Measurements from ENCODE around the gene HMX1. TPM values are rescaled to one million over a fixed set of nuclear protein-coding genes. Genes with fewer than 3 reads are reported as not detected.
A peak's percentile ranks its signal among the peaks of the same experiment; 100 is the strongest.

Gene HMX1
- total and polyA plus RNA-seq, 2 donors (not counting 3 experiments of a cell fraction or from before 2014, with no cell fraction given): not detected

DNA sequence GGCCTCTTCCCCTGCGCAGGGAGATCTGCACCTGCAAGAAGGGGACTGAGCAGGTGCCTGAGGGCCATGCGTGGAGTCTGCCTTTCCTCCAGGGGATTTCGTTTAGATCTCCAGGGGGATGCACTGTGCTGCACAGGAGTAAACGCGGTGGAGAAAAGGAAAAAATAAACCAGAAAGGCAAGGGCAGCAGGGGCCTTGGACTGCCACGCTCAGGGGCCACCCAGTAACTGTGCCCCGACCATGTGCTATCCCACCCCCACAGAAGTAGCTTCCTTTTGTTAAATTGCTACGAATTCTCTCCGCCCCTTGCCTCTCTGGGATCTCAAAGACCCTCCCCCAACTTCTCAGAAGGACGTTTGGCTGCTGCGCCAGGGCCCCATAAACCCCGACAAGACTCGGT, 17.2 kb upstream of the HMX1 start:
- no peak for DNase-seq (ENCODE audit: low read depth, low spot score)
- intact Hi-C loops (cut with micrococcal nuclease): no loop called here

DNA sequence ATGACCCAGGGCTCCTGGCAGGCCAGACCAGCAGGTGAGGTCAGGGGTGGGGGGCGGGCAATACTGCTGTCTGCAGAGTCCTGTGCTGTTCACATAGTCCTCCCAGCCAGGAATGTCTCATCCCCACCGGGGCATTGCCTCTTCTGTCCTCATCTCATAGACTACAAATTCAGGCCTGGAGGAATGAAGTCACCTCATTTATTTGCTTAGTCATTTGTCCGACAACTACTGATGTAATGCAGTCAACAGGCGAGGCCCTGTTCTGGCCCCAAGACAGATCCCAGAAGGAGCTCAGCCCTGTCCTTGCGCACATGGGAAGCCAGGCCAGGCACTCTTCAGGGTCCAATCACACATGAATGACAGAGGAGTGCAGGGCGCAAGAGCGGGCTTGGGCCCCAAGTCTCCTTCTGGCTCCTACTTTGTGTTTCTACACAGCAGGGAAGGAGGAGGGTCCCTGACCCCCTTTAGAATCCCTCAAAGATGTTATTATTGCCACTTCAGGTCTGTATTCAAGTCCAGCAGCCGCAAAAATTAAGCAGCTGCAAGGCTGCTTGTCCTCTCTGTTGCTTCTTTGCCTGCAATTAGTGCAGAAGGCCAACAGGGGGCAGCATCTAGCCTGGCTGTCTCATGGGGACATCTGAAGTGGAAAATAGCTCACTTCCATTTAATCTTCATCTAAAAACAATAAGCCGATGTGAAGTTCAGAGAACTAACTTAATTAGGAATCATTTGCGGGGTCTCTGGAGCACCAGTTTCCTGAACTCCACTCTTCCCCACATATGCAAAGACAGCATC, 15.2 kb upstream of the HMX1 start:
- H3K9ac ChIP-seq (replicated peaks; ENCODE audit: extremely low read depth, insufficient read depth, low read length): no peak overlapping the region
- no peaks in the 10 kb centered on the region for H3K36me3 ChIP-seq (ENCODE audit: control insufficient read depth in 2 of 2, extremely low read depth in 1 of 2, insufficient read depth in 2 of 2, low read length in 2 of 2)
- no peak overlapping the region for H3K27ac ChIP-seq (ENCODE audit: insufficient read depth, low read depth, low read length)
- ChIA-PET POLR2A (no interaction called here), CTCF (interaction anchor here (1.1 to 2.7 kb wide), 2 partner anchors 18 to 198 kb away, joined by 3 to 10 read pairs; no protein-coding TSS in a partner anchor)
- dilution Hi-C loops (cut with MboI; ENCODE audit: extremely low pct_ligation_motif_present, low sequenced_read_pairs): no loop called here
- H3K9me3 ChIP-seq (replicated peaks; ENCODE audit: control insufficient read depth, insufficient read depth, low read length): no peaks in the 10 kb centered on the region
- no TSS peak for BruUV-seq (replicated peaks)
- no peak for DNase-seq (ENCODE audit: low read depth, low spot score)
- no peaks in the 10 kb centered on the region for H3K9me1 ChIP-seq (replicated peaks; ENCODE audit: control insufficient read depth, extremely low read depth, insufficient read depth, low read length)
- TF ChIP-seq POLR2AphosphoS5 (IDR thresholded peaks at IDR 0.05; ENCODE audit: insufficient read depth, low read depth, low read length) (no peak), CTCF (IDR thresholded peaks at IDR 0.05; ENCODE audit: extremely low read depth in 1 of 2, insufficient read depth in 1 of 2, low read depth in 1 of 2, low read length in 2 of 2) (peak in 1 of 2 donors; percentile 19), GATA2 (IDR thresholded peaks at IDR 0.05; ENCODE audit: insufficient read depth, insufficient read length, low read depth, low read length) (no peak), EZH2 (IDR thresholded peaks at IDR 0.05; ENCODE audit: borderline replicate concordance, low read depth, low read length, severe bottlenecking) (no peak), MAX (IDR thresholded peaks at IDR 0.05; ENCODE audit: insufficient read depth, insufficient read length) (no peak)
- H3K4me2 ChIP-seq (ENCODE audit: insufficient read depth, low read length): no peak overlapping the region
- no peak overlapping the region for H2AFZ ChIP-seq (ENCODE audit: low read depth, low read length)
- intact Hi-C loops (cut with micrococcal nuclease): no loop called here
- no peaks in the 10 kb centered on the region for H4K20me1 ChIP-seq (replicated peaks; ENCODE audit: control insufficient read depth, extremely low read depth, insufficient read depth, low read length)
- peaks cover 23 to 25% of the 10 kb centered on the region in 2 experiments for H3K27me3 ChIP-seq (ENCODE audit: control insufficient read depth in 2 of 2, insufficient read depth in 2 of 2, low read length in 2 of 2)
- no peak overlapping the region for H3K4me3 ChIP-seq (replicated peaks in 1 of 3; ENCODE audit: insufficient read depth in 1 of 3, low read depth in 1 of 3, low read length in 3 of 3)
- H3K79me2 ChIP-seq (ENCODE audit: control insufficient read depth, insufficient read depth, low read length): no peaks in the 10 kb centered on the region
- no peak for FAIRE-seq
- no peaks in the 10 kb centered on the region for H3K4me1 ChIP-seq (ENCODE audit: control insufficient read depth, extremely low read depth, insufficient read depth, low read length)

More for the DNA sequence above, 17.2 kb upstream of the HMX1 start:
- dilution Hi-C loops (cut with MboI; ENCODE audit: extremely low pct_ligation_motif_present, low sequenced_read_pairs): no loop called here
- Histone ChIP-seq H3K79me2 (ENCODE audit: control insufficient read depth, insufficient read depth, low read length) (no peaks in the 10 kb centered on the region), H2AFZ (ENCODE audit: low read depth, low read length) (no peak overlapping the region), H3K27me3 (ENCODE audit: control insufficient read depth in 2 of 2, insufficient read depth in 2 of 2, low read length in 2 of 2) (peaks cover 36 to 37% of the 10 kb centered on the region in 2 experiments), H3K9me1 (replicated peaks; ENCODE audit: control insufficient read depth, extremely low read depth, insufficient read depth, low read length) (no peaks in the 10 kb centered on the region), H3K9ac (replicated peaks; ENCODE audit: extremely low read depth, insufficient read depth, low read length) (no peak overlapping the region), H3K4me3 (replicated peaks in 1 of 3; ENCODE audit: insufficient read depth in 1 of 3, low read depth in 1 of 3, low read length in 3 of 3) (no peak overlapping the region), H4K20me1 (replicated peaks; ENCODE audit: control insufficient read depth, extremely low read depth, insufficient read depth, low read length) (no peaks in the 10 kb centered on the region), H3K27ac (ENCODE audit: insufficient read depth, low read depth, low read length) (no peak overlapping the region), H3K4me1 (ENCODE audit: control insufficient read depth, extremely low read depth, insufficient read depth, low read length) (no peaks in the 10 kb centered on the region), H3K9me3 (replicated peaks; ENCODE audit: control insufficient read depth, insufficient read depth, low read length) (no peaks in the 10 kb centered on the region), H3K36me3 (ENCODE audit: control insufficient read depth in 2 of 2, extremely low read depth in 1 of 2, insufficient read depth in 2 of 2, low read length in 2 of 2) (no peaks in the 10 kb centered on the region), H3K4me2 (ENCODE audit: insufficient read depth, low read length) (no peak overlapping the region)
- CTCF ChIA-PET: interaction anchor here (1.4 kb wide), 1 partner anchor 29 kb away, joined by 5 read pairs; no protein-coding TSS in a partner anchor
- no TSS peak for BruUV-seq (replicated peaks)
- POLR2A ChIA-PET: no interaction called here
- no peak for FAIRE-seq
- no peak for TF ChIP-seq MAX (IDR thresholded peaks at IDR 0.05; ENCODE audit: insufficient read depth, insufficient read length)
